Gastrocnemius medialis (tissue), 4 donors: ENCODE measurements around the gene ACSS1.

Source experiments
- POLR2A ChIP-seq, 2 donors: fragments of 450-650 bp; IDR thresholded peaks; one replicate each; pipeline ENCODE4 v1.6.1; 2017; ENCODE audit warnings: antibody characterized with exemption in 2 of 2, mild to moderate bottlenecking in 2 of 2, moderate library complexity in 2 of 2
- TF ChIP-seq, protein P1 (sequence below), 5 experiments: fragments of 450-650 bp in 3 of 5; fragments of 200-600 bp in 2 of 5; sonication (generic) in 2 of 5; IDR thresholded peaks in 4 of 5; conservative IDR thresholded peaks in 1 of 5; 1 replicate in 4 of 5; 2 replicates in 1 of 5; pipeline ENCODE4 v1.5.1; 2016 to 2019; ENCODE audit warnings: antibody characterized with exemption in 5 of 5, mild to moderate bottlenecking in 3 of 5, moderate library complexity in 3 of 5

- TF ChIP-seq, protein P1, sequence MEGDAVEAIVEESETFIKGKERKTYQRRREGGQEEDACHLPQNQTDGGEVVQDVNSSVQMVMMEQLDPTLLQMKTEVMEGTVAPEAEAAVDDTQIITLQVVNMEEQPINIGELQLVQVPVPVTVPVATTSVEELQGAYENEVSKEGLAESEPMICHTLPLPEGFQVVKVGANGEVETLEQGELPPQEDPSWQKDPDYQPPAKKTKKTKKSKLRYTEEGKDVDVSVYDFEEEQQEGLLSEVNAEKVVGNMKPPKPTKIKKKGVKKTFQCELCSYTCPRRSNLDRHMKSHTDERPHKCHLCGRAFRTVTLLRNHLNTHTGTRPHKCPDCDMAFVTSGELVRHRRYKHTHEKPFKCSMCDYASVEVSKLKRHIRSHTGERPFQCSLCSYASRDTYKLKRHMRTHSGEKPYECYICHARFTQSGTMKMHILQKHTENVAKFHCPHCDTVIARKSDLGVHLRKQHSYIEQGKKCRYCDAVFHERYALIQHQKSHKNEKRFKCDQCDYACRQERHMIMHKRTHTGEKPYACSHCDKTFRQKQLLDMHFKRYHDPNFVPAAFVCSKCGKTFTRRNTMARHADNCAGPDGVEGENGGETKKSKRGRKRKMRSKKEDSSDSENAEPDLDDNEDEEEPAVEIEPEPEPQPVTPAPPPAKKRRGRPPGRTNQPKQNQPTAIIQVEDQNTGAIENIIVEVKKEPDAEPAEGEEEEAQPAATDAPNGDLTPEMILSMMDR (IDR thresholded peaks at IDR 0.05 in 4 of 5, conservative IDR thresholded peaks at IDR 0.05 in 1 of 5), result no peak
- no peak for TF ChIP-seq POLR2A (IDR thresholded peaks at IDR 0.05)
Measured at GRCh38 chr20:25056690-25057233, 1.2 kb downstream of the ACSS1 start.
